ENCODE data around the gene UBD.
A peak's percentile ranks its signal among the peaks of the same experiment; 100 is the strongest.

UBD gene

DNA sequence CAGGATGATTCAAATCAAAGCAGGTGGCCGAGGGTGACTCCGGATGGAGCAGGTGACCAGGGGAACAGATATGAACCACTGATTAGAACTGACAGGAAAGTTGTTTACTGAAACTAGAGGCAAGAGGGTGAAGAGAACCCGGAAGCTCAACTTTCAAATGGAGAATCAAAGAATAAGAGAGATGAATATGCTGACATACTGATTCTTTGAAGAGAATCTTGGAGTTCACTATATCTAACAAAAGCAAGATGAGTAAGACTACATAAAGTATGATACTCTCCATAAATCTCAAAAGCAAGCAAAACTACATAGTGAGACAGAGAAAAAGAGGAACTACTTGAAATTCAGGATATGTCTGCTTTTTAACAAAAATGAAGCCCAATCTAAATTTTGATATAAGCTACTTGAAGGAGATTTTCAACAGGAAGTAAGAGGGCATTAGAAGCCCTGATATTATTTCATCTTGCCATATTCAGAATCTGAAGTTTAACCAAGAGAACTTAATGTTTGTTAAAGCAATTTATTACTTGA is 4.0 kb upstream of the UBD start:
- H3K27me3 ChIP-seq (replicated peaks; ENCODE audit: control insufficient read depth, insufficient read depth, low read length, poor library complexity, severe bottlenecking): peaks cover 14% of the 10 kb centered on the region
- H3K4me1 ChIP-seq (ENCODE audit: control insufficient read depth, insufficient read depth, low read length, poor library complexity, severe bottlenecking): no peaks in the 10 kb centered on the region
- H3K4me3 ChIP-seq (ENCODE audit: insufficient read depth, low read depth, low read length, poor library complexity, severe bottlenecking): no peak overlapping the region
- DNase-seq: no peak
- no peak overlapping the region for H3K27ac ChIP-seq (ENCODE audit: insufficient read depth, low read length, poor library complexity, severe bottlenecking)
- H3K9me3 ChIP-seq (ENCODE audit: control insufficient read depth, low read length): no peaks in the 10 kb centered on the region
- H3K36me3 ChIP-seq (ENCODE audit: control insufficient read depth, insufficient read depth, low read length): no peaks in the 10 kb centered on the region

DNA sequence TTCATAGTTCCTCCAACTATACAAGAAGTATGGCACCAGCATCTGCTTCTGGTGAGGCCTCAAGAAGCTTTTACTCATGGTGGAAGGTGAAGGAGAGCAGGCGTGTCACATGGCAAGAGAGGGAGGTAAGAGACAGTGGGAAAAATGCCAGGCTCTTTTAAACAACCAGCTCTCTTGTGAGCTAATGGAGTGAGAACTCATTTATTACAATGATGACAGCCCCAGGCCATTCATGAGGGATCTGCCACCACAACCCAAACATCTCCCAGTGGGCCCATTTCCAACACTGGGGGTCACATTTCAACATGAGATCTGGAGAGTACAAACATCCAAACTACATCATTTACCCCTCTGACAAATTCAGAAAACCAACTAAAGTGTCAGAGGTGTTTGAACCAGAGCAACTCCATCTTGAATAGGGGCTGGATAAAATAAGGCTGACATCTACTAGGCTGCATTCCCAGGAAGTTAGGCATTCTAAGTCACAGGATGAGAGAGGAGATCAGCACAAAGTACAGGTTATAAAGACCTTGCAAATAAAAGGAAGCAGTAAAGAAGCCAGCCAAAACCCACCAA is 2.2 kb upstream of the UBD start:
- H3K27ac ChIP-seq (ENCODE audit: insufficient read depth, low read length, poor library complexity, severe bottlenecking): no peak overlapping the region
- no peak overlapping the region for H3K4me3 ChIP-seq (ENCODE audit: insufficient read depth, low read depth, low read length, poor library complexity, severe bottlenecking)
- DNase-seq: no peak
- H3K36me3 ChIP-seq (ENCODE audit: control insufficient read depth, insufficient read depth, low read length): no peaks in the 10 kb centered on the region
- H3K27me3 ChIP-seq (replicated peaks; ENCODE audit: control insufficient read depth, insufficient read depth, low read length, poor library complexity, severe bottlenecking): peaks cover 14% of the 10 kb centered on the region
- H3K4me1 ChIP-seq (ENCODE audit: control insufficient read depth, insufficient read depth, low read length, poor library complexity, severe bottlenecking): no peaks in the 10 kb centered on the region
- no peaks in the 10 kb centered on the region for H3K9me3 ChIP-seq (ENCODE audit: control insufficient read depth, low read length)

DNA sequence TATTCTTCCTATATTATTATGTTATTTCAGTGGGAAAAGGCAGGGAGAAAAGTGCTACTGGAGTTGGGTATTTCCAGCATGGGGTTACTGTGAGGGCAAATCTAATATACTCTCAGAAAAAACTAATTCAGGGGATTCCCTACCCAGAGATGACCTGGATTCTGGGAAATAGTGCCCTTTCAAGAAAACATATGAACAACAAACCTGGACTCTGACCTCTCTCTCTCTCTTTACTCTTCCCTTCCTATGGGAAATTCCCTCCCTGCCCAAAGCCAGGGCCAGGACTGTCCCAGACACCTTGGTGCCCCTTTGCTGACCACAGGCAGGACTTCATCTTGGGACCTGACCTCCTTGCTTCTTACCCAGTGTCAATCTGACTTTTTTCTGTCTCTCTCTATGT is 1.6 kb upstream of the UBD start:
- Histone ChIP-seq H3K27ac (ENCODE audit: insufficient read depth, low read length, poor library complexity, severe bottlenecking) (no peak overlapping the region), H3K4me1 (ENCODE audit: control insufficient read depth, insufficient read depth, low read length, poor library complexity, severe bottlenecking) (no peaks in the 10 kb centered on the region), H3K9me3 (ENCODE audit: control insufficient read depth, low read length) (no peaks in the 10 kb centered on the region), H3K27me3 (replicated peaks; ENCODE audit: control insufficient read depth, insufficient read depth, low read length, poor library complexity, severe bottlenecking) (peaks cover 17% of the 10 kb centered on the region), H3K4me3 (ENCODE audit: insufficient read depth, low read depth, low read length, poor library complexity, severe bottlenecking) (no peak overlapping the region), H3K36me3 (ENCODE audit: control insufficient read depth, insufficient read depth, low read length) (no peaks in the 10 kb centered on the region)
- no peak for DNase-seq

DNA sequence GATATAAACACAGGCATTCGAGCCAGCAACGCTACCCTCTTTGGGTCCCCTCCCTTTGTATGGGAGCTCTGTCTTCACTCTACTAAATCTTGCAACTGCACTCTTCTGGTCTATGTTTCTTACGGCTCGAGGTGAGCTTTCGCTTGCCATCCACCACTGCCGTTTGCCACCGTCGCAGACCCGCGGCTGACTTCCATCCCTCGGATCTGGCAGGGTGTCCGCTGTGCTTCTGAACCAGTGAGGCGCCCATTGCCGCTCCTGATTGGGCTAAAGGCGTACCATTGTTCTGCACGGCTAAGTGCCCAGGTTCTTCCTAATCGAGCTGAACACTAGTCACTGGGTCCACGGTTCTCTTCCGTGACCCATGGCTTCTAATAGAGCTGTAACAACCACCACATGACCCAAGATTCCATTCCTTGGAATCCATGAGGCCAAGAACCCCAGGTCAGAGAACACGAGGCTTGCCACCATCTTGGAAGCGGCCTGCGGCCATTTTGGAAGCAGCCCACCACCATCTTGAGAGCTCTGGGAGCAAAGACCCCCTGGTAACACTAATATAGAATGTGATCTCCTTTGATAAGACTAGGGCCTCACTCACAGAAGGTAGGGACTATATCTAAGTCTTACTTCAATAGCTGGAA is 973 bp downstream of the UBD start:
- Histone ChIP-seq H3K27ac (ENCODE audit: insufficient read depth, low read length, poor library complexity, severe bottlenecking) (no peak overlapping the region), H3K9me3 (ENCODE audit: control insufficient read depth, low read length) (no peaks in the 10 kb centered on the region), H3K4me1 (ENCODE audit: control insufficient read depth, insufficient read depth, low read length, poor library complexity, severe bottlenecking) (peaks cover 6% of the 10 kb centered on the region), H3K27me3 (replicated peaks; ENCODE audit: control insufficient read depth, insufficient read depth, low read length, poor library complexity, severe bottlenecking) (peaks cover 25% of the 10 kb centered on the region), H3K4me3 (ENCODE audit: insufficient read depth, low read depth, low read length, poor library complexity, severe bottlenecking) (no peak overlapping the region), H3K36me3 (ENCODE audit: control insufficient read depth, insufficient read depth, low read length) (no peaks in the 10 kb centered on the region)
- DNase-seq: no peak

DNA sequence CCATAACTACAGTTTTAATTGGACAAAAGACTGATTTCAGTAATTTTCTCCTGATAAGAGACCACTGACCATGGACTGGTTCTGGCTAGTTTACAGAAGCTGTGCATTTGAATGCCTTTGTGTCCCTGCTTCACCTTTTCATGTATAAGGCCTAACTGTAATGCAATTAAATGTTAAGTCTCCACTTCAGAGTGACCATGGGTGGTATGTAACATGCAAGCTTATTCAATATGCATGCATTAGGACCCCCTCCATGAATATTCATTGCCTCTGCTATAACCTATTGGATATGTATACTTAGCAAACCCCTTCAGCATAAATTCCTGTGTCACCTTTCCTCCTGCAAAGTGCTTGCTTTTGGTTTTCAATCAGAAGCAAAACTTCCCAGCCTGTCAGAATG is 2.2 kb downstream of the UBD start:
- no peak for DNase-seq
- no peak overlapping the region for H3K4me3 ChIP-seq (ENCODE audit: insufficient read depth, low read depth, low read length, poor library complexity, severe bottlenecking)
- H3K27me3 ChIP-seq (replicated peaks; ENCODE audit: control insufficient read depth, insufficient read depth, low read length, poor library complexity, severe bottlenecking): peaks cover 29% of the 10 kb centered on the region
- H3K4me1 ChIP-seq (ENCODE audit: control insufficient read depth, insufficient read depth, low read length, poor library complexity, severe bottlenecking): peaks cover 13% of the 10 kb centered on the region
- H3K36me3 ChIP-seq (ENCODE audit: control insufficient read depth, insufficient read depth, low read length): no peaks in the 10 kb centered on the region
- H3K9me3 ChIP-seq (ENCODE audit: control insufficient read depth, low read length): no peaks in the 10 kb centered on the region
- H3K27ac ChIP-seq (ENCODE audit: insufficient read depth, low read length, poor library complexity, severe bottlenecking): no peak overlapping the region

DNA sequence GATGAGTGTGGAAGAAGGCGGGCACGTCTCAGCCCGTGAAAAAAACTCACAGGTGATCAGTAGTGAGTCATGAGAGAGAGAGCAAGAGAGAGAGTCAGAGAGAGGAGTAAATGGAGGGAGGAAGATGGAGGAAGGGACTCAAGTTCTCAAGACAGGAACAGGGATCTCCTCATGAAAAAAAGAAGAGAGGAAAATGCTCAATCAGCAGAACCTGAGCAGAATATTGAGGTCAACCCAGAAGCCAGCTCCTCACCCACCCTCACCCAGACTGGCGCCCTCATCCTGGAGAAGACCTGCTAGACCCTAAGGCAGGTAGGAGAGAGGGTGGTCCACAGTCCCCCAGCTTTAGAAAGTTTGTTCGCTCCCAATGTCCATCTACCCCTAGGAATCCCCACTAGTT is 4.8 kb downstream of the UBD start:
- H3K36me3 ChIP-seq (ENCODE audit: control insufficient read depth, insufficient read depth, low read length): no peaks in the 10 kb centered on the region
- no peak overlapping the region for H3K4me3 ChIP-seq (ENCODE audit: insufficient read depth, low read depth, low read length, poor library complexity, severe bottlenecking)
- H3K4me1 ChIP-seq (ENCODE audit: control insufficient read depth, insufficient read depth, low read length, poor library complexity, severe bottlenecking): peaks cover 13% of the 10 kb centered on the region
- H3K9me3 ChIP-seq (ENCODE audit: control insufficient read depth, low read length): no peaks in the 10 kb centered on the region
- H3K27ac ChIP-seq (ENCODE audit: insufficient read depth, low read length, poor library complexity, severe bottlenecking): no peak overlapping the region
- DNase-seq: no peak
- H3K27me3 ChIP-seq (replicated peaks; ENCODE audit: control insufficient read depth, insufficient read depth, low read length, poor library complexity, severe bottlenecking): peaks cover 26% of the 10 kb centered on the region

DNA sequence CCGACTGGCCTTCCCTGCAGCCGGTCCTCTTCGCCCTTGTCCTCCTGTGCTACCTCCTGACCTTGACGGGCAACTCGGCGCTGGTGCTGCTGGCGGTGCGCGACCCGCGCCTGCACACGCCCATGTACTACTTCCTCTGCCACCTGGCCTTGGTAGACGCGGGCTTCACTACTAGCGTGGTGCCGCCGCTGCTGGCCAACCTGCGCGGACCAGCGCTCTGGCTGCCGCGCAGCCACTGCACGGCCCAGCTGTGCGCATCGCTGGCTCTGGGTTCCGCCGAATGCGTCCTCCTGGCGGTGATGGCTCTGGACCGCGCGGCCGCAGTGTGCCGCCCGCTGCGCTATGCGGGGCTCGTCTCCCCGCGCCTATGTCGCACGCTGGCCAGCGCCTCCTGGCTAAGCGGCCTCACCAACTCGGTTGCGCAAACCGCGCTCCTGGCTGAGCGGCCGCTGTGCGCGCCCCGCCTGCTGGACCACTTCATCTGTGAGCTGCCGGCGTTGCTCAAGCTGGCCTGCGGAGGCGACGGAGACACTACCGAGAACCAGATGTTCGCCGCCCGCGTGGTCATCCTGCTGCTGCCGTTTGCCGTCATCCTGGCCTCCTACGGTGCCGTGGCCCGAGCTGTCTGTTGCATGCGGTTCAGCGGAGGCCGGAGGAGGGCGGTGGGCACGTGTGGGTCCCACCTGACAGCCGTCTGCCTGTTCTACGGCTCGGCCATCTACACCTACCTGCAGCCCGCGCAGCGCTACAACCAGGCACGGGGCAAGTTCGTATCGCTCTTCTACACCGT is 6.1 kb downstream of the UBD start:
- peaks cover 13% of the 10 kb centered on the region for H3K4me1 ChIP-seq (ENCODE audit: control insufficient read depth, insufficient read depth, low read length, poor library complexity, severe bottlenecking)
- H3K36me3 ChIP-seq (ENCODE audit: control insufficient read depth, insufficient read depth, low read length): no peaks in the 10 kb centered on the region
- DNase-seq: no peak
- H3K27me3 ChIP-seq (replicated peaks; ENCODE audit: control insufficient read depth, insufficient read depth, low read length, poor library complexity, severe bottlenecking): peaks cover 24% of the 10 kb centered on the region
- no peak overlapping the region for H3K27ac ChIP-seq (ENCODE audit: insufficient read depth, low read length, poor library complexity, severe bottlenecking)
- no peaks in the 10 kb centered on the region for H3K9me3 ChIP-seq (ENCODE audit: control insufficient read depth, low read length)
- peak overlapping the region; percentile 62 for H3K4me3 ChIP-seq (ENCODE audit: insufficient read depth, low read depth, low read length, poor library complexity, severe bottlenecking)

DNA sequence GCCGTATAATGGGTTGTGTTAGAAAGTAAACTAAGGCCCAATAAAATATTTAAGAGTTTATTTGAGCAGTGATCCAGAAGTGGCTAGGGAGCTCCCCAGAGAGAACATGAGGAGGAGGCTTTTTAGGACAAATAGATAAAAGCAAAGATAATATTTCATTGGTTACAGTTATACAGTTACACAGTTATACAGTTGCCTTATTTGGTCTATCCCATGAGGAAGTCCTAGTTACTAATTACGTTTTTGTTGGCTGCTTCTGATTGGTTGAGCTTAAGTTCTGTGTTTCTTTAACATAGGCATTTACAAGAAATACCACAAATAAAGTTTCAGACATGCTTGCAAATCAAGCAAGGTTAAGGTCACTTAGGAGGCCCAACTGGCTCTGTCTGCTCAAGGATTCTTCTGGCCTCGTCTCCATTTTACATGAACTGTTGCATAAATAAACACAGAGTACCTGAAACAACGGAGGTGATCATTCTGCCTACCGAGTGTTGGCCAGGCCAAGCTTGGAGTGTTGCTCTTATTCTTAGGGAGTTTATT is 7.0 kb downstream of the UBD start:
- no peak overlapping the region for H3K27ac ChIP-seq (ENCODE audit: insufficient read depth, low read length, poor library complexity, severe bottlenecking)
- peak overlapping the region; percentile 62 for H3K4me3 ChIP-seq (ENCODE audit: insufficient read depth, low read depth, low read length, poor library complexity, severe bottlenecking)
- H3K36me3 ChIP-seq (ENCODE audit: control insufficient read depth, insufficient read depth, low read length): no peaks in the 10 kb centered on the region
- H3K9me3 ChIP-seq (ENCODE audit: control insufficient read depth, low read length): no peaks in the 10 kb centered on the region
- no peak for DNase-seq
- peaks cover 24% of the 10 kb centered on the region for H3K27me3 ChIP-seq (replicated peaks; ENCODE audit: control insufficient read depth, insufficient read depth, low read length, poor library complexity, severe bottlenecking)
- H3K4me1 ChIP-seq (ENCODE audit: control insufficient read depth, insufficient read depth, low read length, poor library complexity, severe bottlenecking): peaks cover 13% of the 10 kb centered on the region

DNA sequence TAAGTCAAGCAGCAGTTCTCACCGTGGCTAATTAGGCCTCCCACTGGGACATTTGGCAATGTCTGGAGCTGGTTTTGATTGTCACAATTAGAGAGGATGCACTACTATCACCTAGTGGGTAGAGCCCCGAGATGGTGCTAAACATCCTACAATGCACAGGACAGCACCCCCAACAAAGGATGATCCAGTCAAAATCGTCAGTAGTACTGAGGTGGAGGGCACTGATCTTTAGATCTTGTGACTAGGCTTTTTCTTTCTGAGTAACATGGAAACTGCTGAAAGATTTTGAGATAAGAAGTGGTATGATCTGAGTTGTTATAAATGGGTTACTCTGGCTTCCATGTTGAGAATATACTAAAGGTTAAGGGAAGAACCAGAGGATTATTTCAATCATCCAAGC is 12.0 kb downstream of the UBD start:
- H3K27ac ChIP-seq (ENCODE audit: insufficient read depth, low read length, poor library complexity, severe bottlenecking): no peak overlapping the region

More for the DNA sequence above, 12.0 kb downstream of the UBD start:
- no peaks in the 10 kb centered on the region for H3K9me3 ChIP-seq (ENCODE audit: control insufficient read depth, low read length)
- H3K36me3 ChIP-seq (ENCODE audit: control insufficient read depth, insufficient read depth, low read length): no peaks in the 10 kb centered on the region
- DNase-seq: no peak
- no peaks in the 10 kb centered on the region for H3K27me3 ChIP-seq (replicated peaks; ENCODE audit: control insufficient read depth, insufficient read depth, low read length, poor library complexity, severe bottlenecking)
- H3K4me3 ChIP-seq (ENCODE audit: insufficient read depth, low read depth, low read length, poor library complexity, severe bottlenecking): no peak overlapping the region
- H3K4me1 ChIP-seq (ENCODE audit: control insufficient read depth, insufficient read depth, low read length, poor library complexity, severe bottlenecking): no peaks in the 10 kb centered on the region

Measured in effector memory CD4-positive, alpha-beta T cell (primary cell).